A673 (cell line): Measurements from ENCODE around the gene CPLX3. TPM values are rescaled to one million over a fixed set of nuclear protein-coding genes. Genes with fewer than 3 reads are reported as not detected.
A peak's percentile ranks its signal among the peaks of the same experiment; 100 is the strongest.

Experiments used
- BruUV-seq: library from RNA; stranded (reverse); fragments of 400-500 nt; replicated peaks from 2 replicates; lab custom pipeline; 2021; lab: Mats Ljungman, UMichigan
- CTCF ChIA-PET: fragments of 300-600 bp; sonication (Branson Sonifier 250); formaldehyde crosslinking; loops from one replicate; lab custom pipeline; 2022; ENCODE audit warnings: antibody characterized with exemption; lab: Charles Lee
- POLR2A ChIA-PET: fragments of 300-600 bp; sonication (Branson Sonifier 250); formaldehyde crosslinking; loops from one replicate; lab custom pipeline; 2022; ENCODE audit warnings: antibody characterized with exemption; ENCODE audit not compliant: low non-redundant PET; lab: Charles Lee
- DNase-seq: peaks from one replicate; pipeline ENCODE4 v3.0.0-alpha.2; 2015; ENCODE audit warnings: low spot score
- H3K27ac ChIP-seq: fragments of 200-600 bp; sonication (generic); 2 replicates; pipeline ENCODE4 v1.5.1; 2016; ENCODE audit warnings: mixed run types, low read depth, mild to moderate bottlenecking, mixed read lengths, antibody characterized with exemption, low read length; ENCODE audit not compliant: poor library complexity, severe bottlenecking
- H3K27me3 ChIP-seq: fragments of 200-600 bp; sonication (generic); replicated peaks from 2 replicates; pipeline ENCODE4 v1.6.1; 2017; ENCODE audit warnings: mixed run types, low read depth, mild to moderate bottlenecking, mixed read lengths, antibody characterized with exemption, low read length; ENCODE audit not compliant: insufficient read depth, poor library complexity
- H3K36me3 ChIP-seq: fragments of 200-600 bp; sonication (generic); 2 replicates; pipeline ENCODE4 v1.6.1; 2016; ENCODE audit warnings: mixed run types, mild to moderate bottlenecking, mixed read lengths, antibody characterized with exemption, low read length; ENCODE audit not compliant: insufficient read depth, poor library complexity, severe bottlenecking
- H3K4me1 ChIP-seq: fragments of 200-600 bp; sonication (generic); 2 replicates; pipeline ENCODE4 v1.6.1; 2017; ENCODE audit warnings: mixed run types, mild to moderate bottlenecking, mixed read lengths, antibody characterized with exemption, low read length; ENCODE audit not compliant: insufficient read depth, poor library complexity, severe bottlenecking
- H3K4me3 ChIP-seq: fragments of 200-600 bp; sonication (generic); 2 replicates; pipeline ENCODE4 v1.5.1; 2016; ENCODE audit warnings: low read depth, mixed run types, mild to moderate bottlenecking, mixed read lengths, low read length; ENCODE audit not compliant: poor library complexity, severe bottlenecking
- H3K9me3 ChIP-seq: fragments of 200-600 bp; sonication (generic); 2 replicates; pipeline ENCODE4 v1.6.1; 2016; ENCODE audit warnings: mixed run types, low read depth, mild to moderate bottlenecking, mixed read lengths, antibody characterized with exemption, low read length; ENCODE audit not compliant: poor library complexity, severe bottlenecking
- CTCF ChIP-seq: fragments of 300-800, 200-600 bp; sonication (generic); conservative IDR thresholded peaks from 2 replicates; pipeline ENCODE4 v1.5.1; 2017; ENCODE audit warnings: low read depth, mild to moderate bottlenecking, antibody characterized with exemption, low read length, moderate library complexity, mixed read lengths
- EZH2 ChIP-seq: fragments of 200-600 bp; sonication (generic); IDR thresholded peaks from 2 replicates; pipeline ENCODE4 v1.6.1; 2017; ENCODE audit warnings: borderline replicate concordance, low read depth, mild to moderate bottlenecking, mixed read lengths, antibody characterized with exemption, low read length; ENCODE audit not compliant: poor library complexity, severe bottlenecking
- intact Hi-C: fragments of 100-400 bp; cut with micrococcal nuclease; formaldehyde crosslinking; loops from one replicate; pipeline ENCODE4 v1.10.0; 2022; ENCODE audit not compliant: unreplicated experiment
- total RNA-seq: library from RNA; stranded (reverse); gene quantifications from 2 replicates; pipeline ENCODE4 v1.2.3, GENCODE V29; 2021

Gene CPLX3
- total RNA-seq, 1 experiment from 2014 or later, result 0.17 TPM

- Histone ChIP-seq H3K27me3 (no peaks in the 10 kb centered on the region), H3K36me3 (peaks cover 12% of the 10 kb centered on the region), H3K9me3 (no peaks in the 10 kb centered on the region), H3K4me1 (peaks cover 8% of the 10 kb centered on the region), H3K4me3 (peak overlapping the region; percentile 98), H3K27ac (peak overlapping the region; percentile 78)
- ChIA-PET CTCF (interaction anchor here (0.9 kb wide), 1 partner anchor 58 kb away, joined by 3 read pairs; no protein-coding TSS in a partner anchor), POLR2A (no interaction called here)
- intact Hi-C loops, result loop anchor here (5.0 kb wide), 1 partner anchor 59 kb away; no protein-coding TSS in a partner anchor
- TF ChIP-seq CTCF (peak; percentile 31; the same call in 1 of the 2 replicates), EZH2 (no peak)
- BruUV-seq, result TSS peak; percentile 96
- DNase-seq, result no peak
Measured at GRCh38 chr15:74843445-74843828, 17.0 kb downstream of the CPLX3 start.

- ChIA-PET POLR2A (no interaction called here), CTCF (no interaction called here)
- Histone ChIP-seq H3K4me3 (no peak overlapping the region), H3K9me3 (no peaks in the 10 kb centered on the region), H3K27ac (peak overlapping the region; percentile 78), H3K4me1 (peaks cover 8% of the 10 kb centered on the region), H3K36me3 (peaks cover 17% of the 10 kb centered on the region), H3K27me3 (no peaks in the 10 kb centered on the region)
- DNase-seq, result no peak
- intact Hi-C loops, result loop anchor here (5.0 kb wide), 1 partner anchor 58 kb away; no protein-coding TSS in a partner anchor
- no TSS peak for BruUV-seq
- TF ChIP-seq EZH2, result no peak
- no peak for TF ChIP-seq CTCF
Measured at GRCh38 chr15:74843891-74844299, 17.5 kb downstream of the CPLX3 start.

GRCh38 chr15:74844319-74845207 lies 18.1 kb downstream of the CPLX3 start:
- Histone ChIP-seq H3K9me3 (no peaks in the 10 kb centered on the region), H3K4me1 (peaks cover 8% of the 10 kb centered on the region), H3K27me3 (no peaks in the 10 kb centered on the region), H3K27ac (peak overlapping the region; percentile 42), H3K36me3 (peaks cover 17% of the 10 kb centered on the region), H3K4me3 (no peak overlapping the region)
- no peak for DNase-seq
- CTCF ChIA-PET, result interaction anchor here (0.6 kb wide), 1 partner anchor 19 kb away, joined by 3 read pairs; no protein-coding TSS in a partner anchor
- BruUV-seq, result no TSS peak
- intact Hi-C loops, result loop anchor here (5.0 kb wide), 1 partner anchor 58 kb away; no protein-coding TSS in a partner anchor
- POLR2A ChIA-PET, result no interaction called here
- no peak for TF ChIP-seq EZH2
- TF ChIP-seq CTCF, result no peak
